Measurements from ENCODE around the gene PPP1R12B. TPM values are rescaled to one million over a fixed set of nuclear protein-coding genes. Genes with fewer than 3 reads are reported as not detected.
A peak's percentile ranks its signal among the peaks of the same experiment; 100 is the strongest.

The PPP1R12B gene
- total RNA-seq, 1 donor, result 21.6 TPM

DNA sequence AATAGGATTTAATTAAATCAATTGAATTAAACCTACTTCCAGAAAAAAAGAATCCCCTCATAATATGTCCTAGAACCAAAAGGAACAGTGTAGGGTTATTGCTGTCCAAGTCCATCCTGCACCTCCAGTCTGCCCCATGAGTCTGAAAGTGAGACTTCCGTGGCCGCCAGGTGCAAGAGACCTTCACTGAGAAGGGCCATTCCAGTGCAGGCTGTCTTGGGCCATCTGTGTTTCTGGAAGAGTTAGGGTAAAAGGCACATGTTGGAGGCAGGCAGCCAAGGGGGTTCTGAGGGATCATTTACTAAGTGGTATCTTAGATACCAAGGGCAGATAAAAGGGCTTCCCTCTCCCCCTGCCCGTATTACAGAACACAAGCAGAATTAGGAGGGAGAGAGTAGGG, 37.8 kb upstream of the PPP1R12B start:
- no peak overlapping the region for H3K4me3 ChIP-seq (ENCODE audit: low read depth, low read length)
- DNase-seq (ENCODE audit: low read depth), result no peak
- TF ChIP-seq, protein P1, sequence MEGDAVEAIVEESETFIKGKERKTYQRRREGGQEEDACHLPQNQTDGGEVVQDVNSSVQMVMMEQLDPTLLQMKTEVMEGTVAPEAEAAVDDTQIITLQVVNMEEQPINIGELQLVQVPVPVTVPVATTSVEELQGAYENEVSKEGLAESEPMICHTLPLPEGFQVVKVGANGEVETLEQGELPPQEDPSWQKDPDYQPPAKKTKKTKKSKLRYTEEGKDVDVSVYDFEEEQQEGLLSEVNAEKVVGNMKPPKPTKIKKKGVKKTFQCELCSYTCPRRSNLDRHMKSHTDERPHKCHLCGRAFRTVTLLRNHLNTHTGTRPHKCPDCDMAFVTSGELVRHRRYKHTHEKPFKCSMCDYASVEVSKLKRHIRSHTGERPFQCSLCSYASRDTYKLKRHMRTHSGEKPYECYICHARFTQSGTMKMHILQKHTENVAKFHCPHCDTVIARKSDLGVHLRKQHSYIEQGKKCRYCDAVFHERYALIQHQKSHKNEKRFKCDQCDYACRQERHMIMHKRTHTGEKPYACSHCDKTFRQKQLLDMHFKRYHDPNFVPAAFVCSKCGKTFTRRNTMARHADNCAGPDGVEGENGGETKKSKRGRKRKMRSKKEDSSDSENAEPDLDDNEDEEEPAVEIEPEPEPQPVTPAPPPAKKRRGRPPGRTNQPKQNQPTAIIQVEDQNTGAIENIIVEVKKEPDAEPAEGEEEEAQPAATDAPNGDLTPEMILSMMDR (IDR thresholded peaks at IDR 0.05; ENCODE audit: insufficient read depth, low read depth, low read length), result no peak

DNA sequence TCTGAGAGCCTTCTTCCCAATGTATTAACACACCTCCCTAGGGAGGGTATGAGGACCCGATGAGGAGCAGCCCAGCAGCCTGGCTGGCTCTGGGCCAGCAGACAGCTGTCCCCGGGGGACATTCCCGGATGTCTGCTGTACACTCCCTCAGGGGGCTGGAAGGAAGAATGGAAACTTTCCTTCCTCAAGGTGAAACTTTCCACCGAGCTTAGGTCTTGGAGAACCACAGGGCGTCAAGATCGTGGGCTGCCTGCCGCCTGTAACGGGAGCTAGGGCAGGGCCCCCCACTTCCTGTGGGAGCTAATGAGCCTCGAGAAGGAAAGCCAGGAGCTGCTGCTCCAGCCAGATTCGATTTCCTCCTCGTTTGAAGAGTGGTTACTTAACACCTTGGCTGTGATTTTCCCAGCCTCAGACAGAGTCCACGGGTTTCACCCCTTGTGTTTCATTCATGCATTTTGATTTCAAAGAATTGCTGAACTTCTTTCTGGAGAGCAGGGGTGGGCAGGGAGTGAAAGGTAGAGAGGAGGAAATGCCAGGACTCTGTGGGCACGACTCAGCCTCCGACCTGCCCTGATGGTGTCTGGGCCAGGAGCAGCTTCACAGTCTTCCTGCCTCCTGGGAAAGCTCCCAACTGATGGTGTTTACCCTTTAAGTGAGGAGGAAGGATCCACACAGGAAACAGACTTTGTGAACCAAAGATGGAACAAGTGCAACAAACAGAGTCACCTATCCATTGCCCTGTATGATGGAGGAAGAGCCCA, 36.4 kb upstream of the PPP1R12B start:
- no peak for DNase-seq (ENCODE audit: low read depth)
- H3K4me3 ChIP-seq (ENCODE audit: low read depth, low read length), result no peak overlapping the region
- TF ChIP-seq, protein P1 (IDR thresholded peaks at IDR 0.05; ENCODE audit: insufficient read depth, low read depth, low read length), result no peak

DNA sequence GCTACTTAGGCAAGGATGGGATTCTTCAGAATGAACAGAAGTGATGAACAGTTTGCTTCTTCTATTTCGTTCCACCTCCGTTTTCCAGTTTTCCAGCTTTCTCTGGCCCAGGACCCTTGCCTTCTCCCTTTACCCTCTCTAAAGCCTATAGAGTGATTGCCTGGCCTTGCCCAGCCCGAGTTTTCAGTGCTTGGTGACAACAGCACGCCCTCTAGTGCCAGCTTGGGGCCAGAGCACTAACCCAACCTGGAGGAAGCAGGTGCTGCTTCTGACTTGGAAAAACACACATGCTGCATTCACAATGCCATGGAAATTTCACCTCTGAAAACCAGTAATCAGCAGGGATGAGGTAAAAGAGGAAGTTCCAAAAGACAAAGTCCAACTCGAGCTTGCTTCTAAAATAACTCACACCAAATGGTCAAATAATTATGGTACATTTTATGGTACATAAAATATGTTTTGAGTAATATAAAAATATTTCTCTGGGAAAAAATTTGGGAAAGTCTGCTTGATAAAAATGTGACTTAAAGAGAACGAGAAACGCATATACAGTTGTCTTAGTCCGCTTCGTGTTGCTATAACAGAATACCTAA, 32.8 kb upstream of the PPP1R12B start:
- TF ChIP-seq, protein P1 (IDR thresholded peaks at IDR 0.05; ENCODE audit: insufficient read depth, low read depth, low read length), result peak; percentile 99
- DNase-seq (ENCODE audit: low read depth), result peak; percentile 73
- no peak overlapping the region for H3K4me3 ChIP-seq (ENCODE audit: low read depth, low read length)

DNA sequence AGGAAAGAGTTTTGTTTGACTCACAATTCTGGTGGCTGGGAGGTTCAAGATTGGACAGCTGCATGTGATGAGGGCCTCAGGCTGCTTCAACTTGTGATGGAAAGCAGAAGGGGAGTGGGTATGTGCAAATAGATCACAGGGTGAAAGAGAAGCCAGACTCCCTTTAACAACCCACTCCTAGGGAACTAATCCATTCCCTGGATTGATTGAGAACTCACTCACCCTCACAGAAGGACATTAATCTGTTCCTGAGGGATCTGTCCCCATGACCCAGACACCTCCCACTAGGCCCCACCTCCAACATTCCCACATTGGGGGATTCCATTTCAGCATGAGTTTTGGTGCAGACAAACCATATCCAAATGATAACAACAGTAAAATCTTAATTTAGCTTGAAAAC, 32.3 kb upstream of the PPP1R12B start:
- DNase-seq (ENCODE audit: low read depth), result no peak
- H3K4me3 ChIP-seq (ENCODE audit: low read depth, low read length), result no peak overlapping the region
- TF ChIP-seq, protein P1 (IDR thresholded peaks at IDR 0.05; ENCODE audit: insufficient read depth, low read depth, low read length), result no peak

DNA sequence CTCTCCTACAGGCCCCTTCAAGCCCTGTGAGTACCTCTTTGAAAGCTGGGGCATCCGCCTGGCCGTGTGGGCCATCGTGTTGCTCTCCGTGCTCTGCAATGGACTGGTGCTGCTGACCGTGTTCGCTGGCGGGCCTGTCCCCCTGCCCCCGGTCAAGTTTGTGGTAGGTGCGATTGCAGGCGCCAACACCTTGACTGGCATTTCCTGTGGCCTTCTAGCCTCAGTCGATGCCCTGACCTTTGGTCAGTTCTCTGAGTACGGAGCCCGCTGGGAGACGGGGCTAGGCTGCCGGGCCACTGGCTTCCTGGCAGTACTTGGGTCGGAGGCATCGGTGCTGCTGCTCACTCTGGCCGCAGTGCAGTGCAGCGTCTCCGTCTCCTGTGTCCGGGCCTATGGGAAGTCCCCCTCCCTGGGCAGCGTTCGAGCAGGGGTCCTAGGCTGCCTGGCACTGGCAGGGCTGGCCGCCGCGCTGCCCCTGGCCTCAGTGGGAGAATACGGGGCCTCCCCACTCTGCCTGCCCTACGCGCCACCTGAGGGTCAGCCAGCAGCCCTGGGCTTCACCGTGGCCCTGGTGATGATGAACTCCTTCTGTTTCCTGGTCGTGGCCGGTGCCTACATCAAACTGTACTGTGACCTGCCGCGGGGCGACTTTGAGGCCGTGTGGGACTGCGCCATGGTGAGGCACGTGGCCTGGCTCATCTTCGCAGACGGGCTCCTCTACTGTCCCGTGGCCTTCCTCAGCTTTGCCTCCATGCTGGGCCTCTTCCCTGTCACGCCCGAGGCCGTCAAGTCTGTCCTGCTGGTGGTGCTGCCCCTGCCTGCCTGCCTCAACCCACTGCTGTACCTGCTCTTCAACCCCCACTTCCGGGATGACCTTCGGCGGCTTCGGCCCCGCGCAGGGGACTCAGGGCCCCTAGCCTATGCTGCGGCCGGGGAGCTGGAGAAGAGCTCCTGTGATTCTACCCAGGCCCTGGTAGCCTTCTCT, 30.3 kb upstream of the PPP1R12B start:
- H3K4me3 ChIP-seq (ENCODE audit: low read depth, low read length), result no peak overlapping the region
- TF ChIP-seq, protein P1 (IDR thresholded peaks at IDR 0.05; ENCODE audit: insufficient read depth, low read depth, low read length), result no peak

DNA sequence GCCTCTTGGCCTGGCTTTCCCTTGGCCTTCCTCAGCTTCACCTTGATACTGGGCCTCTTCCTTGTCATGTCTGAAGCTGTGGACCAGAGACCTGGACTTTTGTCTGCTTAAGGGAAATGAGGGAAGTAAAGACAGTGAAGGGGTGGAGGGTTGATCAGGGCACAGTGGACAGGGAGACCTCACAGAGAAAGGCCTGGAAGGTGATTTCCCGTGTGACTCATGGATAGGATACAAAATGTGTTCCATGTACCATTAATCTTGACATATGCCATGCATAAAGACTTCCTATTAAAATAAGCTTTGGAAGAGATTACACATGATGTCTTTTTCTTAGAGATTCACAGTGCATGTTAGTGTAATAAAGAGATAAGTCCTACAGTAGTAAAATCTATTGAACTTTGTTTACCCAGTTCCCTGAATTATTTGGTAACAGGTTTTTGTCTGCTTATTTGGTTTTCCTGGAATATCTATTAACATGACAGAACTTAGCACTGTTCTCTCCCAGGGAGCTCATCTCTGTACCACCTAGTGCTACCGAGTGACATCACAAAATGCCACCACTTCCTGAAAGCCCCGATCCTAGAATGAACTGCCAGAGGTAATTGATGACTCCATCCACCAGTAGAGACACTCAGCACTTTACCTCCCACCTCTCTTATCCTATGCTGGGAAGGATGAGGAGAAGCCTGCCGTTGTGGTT, 29.0 kb upstream of the PPP1R12B start:
- DNase-seq (ENCODE audit: low read depth), result no peak
- H3K4me3 ChIP-seq (ENCODE audit: low read depth, low read length), result no peak overlapping the region
- TF ChIP-seq, protein P1 (IDR thresholded peaks at IDR 0.05; ENCODE audit: insufficient read depth, low read depth, low read length), result no peak

More for the DNA sequence above, 30.3 kb upstream of the PPP1R12B start:
- no peak for DNase-seq (ENCODE audit: low read depth)

All from fibroblast of villous mesenchyme (primary cell).